Transverse colon (tissue), 4 donors: Measurements from ENCODE around the gene PLD6. TPM values are rescaled to one million over a fixed set of nuclear protein-coding genes. Genes with fewer than 3 reads are reported as not detected.
"Not testable (repeated sequence)": the region's sequence is repeated elsewhere in the genome, so short reads cannot be mapped to it uniquely, and the experiment has no call there.

Experiments used
- DNase-seq: peaks from one replicate; pipeline ENCODE4 v3.0.0-alpha.2; 2019
- H3K27ac ChIP-seq, 4 donors: fragments of 200-600 bp; sonication (generic); 2 replicates each; pipeline ENCODE4 v1.5.1; 2016 to 2018; ENCODE audit warnings: inconsistent platforms in 4 of 4
- H3K27me3 ChIP-seq: fragments of 200-600 bp; sonication (generic); 2 replicates; pipeline ENCODE4 v1.5.1; 2017; ENCODE audit warnings: inconsistent platforms
- H3K36me3 ChIP-seq, 4 donors: fragments of 200-600 bp; sonication (generic); 2 replicates each; pipeline ENCODE4 v1.5.1; 2017 to 2019; ENCODE audit warnings: inconsistent platforms in 4 of 4
- H3K4me1 ChIP-seq, 4 donors: fragments of 200-600 bp; sonication (generic); 2 replicates each; pipeline ENCODE4 v1.5.1; 2017 to 2020; ENCODE audit warnings: inconsistent platforms in 4 of 4
- H3K4me3 ChIP-seq, 4 donors: fragments of 200-600 bp; sonication (generic); 1 replicate in 1 of 4; 2 replicates in 3 of 4; pipeline versions ENCODE4 v1.5.1 to v1.6.1; 2017 to 2019; ENCODE audit warnings: inconsistent platforms in 4 of 4
- H3K9me3 ChIP-seq, 2 donors: fragments of 200-600 bp; sonication (generic); 2 replicates each; pipeline ENCODE4 v1.5.1; 2017 to 2019; ENCODE audit warnings: inconsistent platforms in 2 of 2
- EP300 ChIP-seq: sonication (generic); formaldehyde crosslinking; IDR thresholded peaks from one replicate; pipeline ENCODE4 v1.6.1; 2017; ENCODE audit warnings: antibody characterized with exemption, low read depth
- POLR2A ChIP-seq: fragments of 450-650 bp; IDR thresholded peaks from one replicate; pipeline ENCODE4 v1.6.1; 2016; ENCODE audit warnings: antibody characterized with exemption, mild to moderate bottlenecking, moderate library complexity
- POLR2AphosphoS5 ChIP-seq, 3 donors: sonication (generic); formaldehyde crosslinking; IDR thresholded peaks; one replicate each; pipeline ENCODE4 v1.6.1; 2016; ENCODE audit warnings: antibody characterized with exemption in 3 of 3
- WGBS, 2 donors: methylation state at CpG; one replicate each; pipeline ENCODE4 v1.1.5; 2018; ENCODE audit warnings: low coverage in 1 of 2; 5-methylcytosine and 5-hydroxymethylcytosine counted together
- in situ Hi-C, 4 donors: fragments of 200-750 bp; cut with MboI; loops; one replicate each; pipeline versions ENCODE4 v1.15.0 to v1.15.1; 2017; ENCODE audit warnings: low sequenced_read_pairs in 3 of 4, low pct_ligation_motif_present in 1 of 4, low pct_unique_long_range_greater_than_20kb in 1 of 4
- intact Hi-C: fragments of 100-400 bp; cut with DNase I; formaldehyde crosslinking; loops from one replicate; pipeline ENCODE4 v1.15.1; 2023; ENCODE audit warnings: low total_unique reads
- total RNA-seq, 4 donors: library from RNA; depleted of rRNA; stranded (reverse); fragments of >200 nt; gene quantifications; one replicate each; pipeline ENCODE4 v1.1.0, GENCODE V29; 2016
- TF ChIP-seq, protein P1 (sequence below), 5 experiments: fragments of 200-600 bp in 3 of 5; fragments of 450-650 bp in 2 of 5; sonication (generic) in 3 of 5; IDR thresholded peaks; 1 replicate in 2 of 5; 2 replicates in 3 of 5; pipeline ENCODE4 v1.5.1; 2016 to 2017; ENCODE audit warnings: antibody characterized with exemption in 5 of 5, inconsistent platforms in 3 of 5, mild to moderate bottlenecking in 2 of 5, moderate library complexity in 1 of 5

The PLD6 gene
- total RNA-seq, 4 donors from 2014 or later: 0.75 to 3.2 (median 1.4) TPM; not detected in 1

DNA sequence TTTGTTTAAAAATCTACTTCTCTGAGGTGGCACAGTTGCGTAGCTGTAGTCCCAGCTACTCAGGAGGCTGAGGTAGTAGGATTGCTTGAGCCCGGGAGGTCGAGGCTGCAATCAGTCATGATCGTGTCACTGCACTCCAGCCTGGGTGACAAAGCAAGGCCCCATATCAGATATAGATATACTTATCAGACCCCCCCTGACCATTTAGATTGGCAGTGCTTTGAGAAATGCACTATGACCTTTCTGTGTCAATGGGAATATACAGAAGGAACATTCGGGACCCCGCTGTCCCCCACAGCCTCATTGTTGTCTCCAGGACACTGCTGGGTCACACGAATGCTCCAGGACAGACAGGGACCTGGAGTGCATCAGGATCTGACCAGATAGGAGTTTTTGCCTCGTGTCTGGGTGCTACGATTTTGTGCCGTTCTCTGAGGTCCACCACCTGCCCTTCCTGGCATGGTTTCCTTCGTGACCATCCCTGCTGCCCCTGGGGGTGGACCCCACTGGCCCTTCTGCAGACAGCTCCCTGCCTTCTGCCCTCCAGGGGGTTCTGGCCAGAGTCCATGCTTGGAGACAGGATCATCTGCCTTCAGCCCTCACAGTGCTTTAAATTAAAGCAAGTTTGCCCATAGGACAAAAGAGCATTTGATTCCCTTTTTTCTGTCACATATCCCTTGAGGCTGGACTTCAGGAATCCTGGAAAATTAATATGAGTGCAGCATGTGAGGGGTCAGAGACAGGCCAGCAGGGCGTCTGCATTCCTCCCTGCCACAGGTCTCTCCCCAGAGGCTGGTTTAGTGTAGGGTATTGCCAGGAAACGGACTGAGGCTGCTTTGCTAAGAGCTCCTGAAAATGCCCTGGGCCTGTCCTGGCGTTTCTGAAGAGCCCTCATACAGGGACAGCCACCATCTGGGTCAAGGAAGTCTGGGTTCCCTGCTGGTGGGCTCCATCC, 19.3 kb downstream of the PLD6 start:
- DNase-seq: no peak
- H3K4me3 ChIP-seq: no peak overlapping the region
- in situ Hi-C loops (no loop called here), intact Hi-C loops (no loop called here)
- WGBS, 2 donors: 82 to 83% methylated on average over 4 to 14 of the region's 14 CpGs
- no peak overlapping the region for H3K27ac ChIP-seq
- H3K36me3 ChIP-seq: peaks cover 0 to 4% (median 0%) of the 10 kb centered on the region in 4 donors
- no peaks in the 10 kb centered on the region for H3K27me3 ChIP-seq
- TF ChIP-seq, protein P1, sequence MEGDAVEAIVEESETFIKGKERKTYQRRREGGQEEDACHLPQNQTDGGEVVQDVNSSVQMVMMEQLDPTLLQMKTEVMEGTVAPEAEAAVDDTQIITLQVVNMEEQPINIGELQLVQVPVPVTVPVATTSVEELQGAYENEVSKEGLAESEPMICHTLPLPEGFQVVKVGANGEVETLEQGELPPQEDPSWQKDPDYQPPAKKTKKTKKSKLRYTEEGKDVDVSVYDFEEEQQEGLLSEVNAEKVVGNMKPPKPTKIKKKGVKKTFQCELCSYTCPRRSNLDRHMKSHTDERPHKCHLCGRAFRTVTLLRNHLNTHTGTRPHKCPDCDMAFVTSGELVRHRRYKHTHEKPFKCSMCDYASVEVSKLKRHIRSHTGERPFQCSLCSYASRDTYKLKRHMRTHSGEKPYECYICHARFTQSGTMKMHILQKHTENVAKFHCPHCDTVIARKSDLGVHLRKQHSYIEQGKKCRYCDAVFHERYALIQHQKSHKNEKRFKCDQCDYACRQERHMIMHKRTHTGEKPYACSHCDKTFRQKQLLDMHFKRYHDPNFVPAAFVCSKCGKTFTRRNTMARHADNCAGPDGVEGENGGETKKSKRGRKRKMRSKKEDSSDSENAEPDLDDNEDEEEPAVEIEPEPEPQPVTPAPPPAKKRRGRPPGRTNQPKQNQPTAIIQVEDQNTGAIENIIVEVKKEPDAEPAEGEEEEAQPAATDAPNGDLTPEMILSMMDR (IDR thresholded peaks at IDR 0.05): no peak
- TF ChIP-seq POLR2A: no peak
- no peak for TF ChIP-seq POLR2AphosphoS5 (IDR thresholded peaks at IDR 0.05)
- TF ChIP-seq EP300: no peak
- H3K4me1 ChIP-seq: peaks cover 8 to 25% (median 11%) of the 10 kb centered on the region in 4 donors
- no peaks in the 10 kb centered on the region for H3K9me3 ChIP-seq

DNA sequence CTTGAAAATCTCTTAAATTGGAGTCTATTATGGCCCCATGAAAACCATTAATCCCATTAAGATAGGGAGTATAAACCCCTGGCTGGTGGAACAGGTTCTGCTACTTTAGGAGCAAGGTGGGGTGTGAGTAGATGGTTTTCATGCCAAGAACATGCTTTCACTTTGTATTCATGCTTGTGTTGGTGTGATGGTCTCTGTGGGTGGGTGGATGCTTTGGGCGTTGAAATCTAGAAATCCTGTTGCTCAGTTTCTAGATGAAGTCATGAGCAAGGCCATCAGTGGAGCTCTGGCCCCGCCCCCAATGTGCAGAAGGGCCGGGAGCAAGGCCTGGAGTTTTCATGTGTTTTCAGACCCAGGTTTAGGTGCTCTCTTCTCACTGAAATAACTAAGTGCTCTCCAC, 20.1 kb downstream of the PLD6 start:
- H3K4me3 ChIP-seq: no peak overlapping the region
- no peaks in the 10 kb centered on the region for H3K27me3 ChIP-seq
- no peak for DNase-seq
- intact Hi-C loops: no loop called here
- H3K9me3 ChIP-seq: no peaks in the 10 kb centered on the region
- WGBS, 2 donors: 42% methylated on average over 3 of the region's 3 CpGs; no CpG with 5 or more reads in 1 of the 2 donors
- in situ Hi-C loops: no loop called here
- TF ChIP-seq POLR2A (no peak), POLR2AphosphoS5 (IDR thresholded peaks at IDR 0.05) (no peak), EP300 (no peak)
- TF ChIP-seq, protein P1 (IDR thresholded peaks at IDR 0.05): no peak
- no peak overlapping the region for H3K27ac ChIP-seq
- peaks cover 0 to 6% (median under 1%) of the 10 kb centered on the region in 4 donors for H3K36me3 ChIP-seq
- peaks cover 2 to 25% (median 9%) of the 10 kb centered on the region in 4 donors for H3K4me1 ChIP-seq

DNA sequence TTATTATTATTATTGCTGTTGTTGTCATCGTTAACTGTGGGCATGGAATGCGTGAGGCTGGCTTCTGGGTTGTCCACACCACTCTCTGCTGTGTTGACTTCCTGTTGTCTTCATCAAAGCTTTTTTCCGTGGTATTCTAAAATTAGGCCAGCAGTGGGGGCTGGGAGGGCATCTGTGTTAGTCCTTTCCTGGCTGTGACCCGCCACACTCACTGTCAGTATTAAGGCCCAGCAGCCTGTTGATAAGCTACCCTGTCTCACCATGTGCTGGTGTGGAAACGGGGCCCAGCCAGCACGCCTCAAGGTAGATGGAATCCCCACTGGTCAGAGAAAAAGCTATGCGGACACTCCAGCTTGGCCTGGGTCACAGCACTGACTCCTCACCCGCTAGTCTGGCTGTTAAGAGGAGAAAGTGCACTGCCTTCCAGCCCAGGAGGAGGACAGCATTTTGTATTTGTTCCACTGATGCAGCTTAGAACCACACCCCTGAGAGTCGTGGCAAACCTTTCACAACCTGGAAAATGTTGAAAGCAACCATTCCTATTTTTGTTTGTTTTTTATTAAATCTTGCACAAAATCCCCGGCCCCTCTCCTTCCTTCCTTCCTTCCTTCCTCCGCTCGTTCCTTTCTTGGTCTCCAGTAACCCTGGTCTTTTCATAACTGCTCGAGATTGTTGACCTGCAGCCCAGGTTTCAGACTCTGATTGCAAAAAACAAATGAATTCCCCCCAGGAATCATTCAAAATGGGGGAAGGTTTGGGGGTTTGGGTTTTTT, 21.0 kb downstream of the PLD6 start:
- peaks cover 0 to 15% (median 4%) of the 10 kb centered on the region in 4 donors for H3K36me3 ChIP-seq
- H3K27me3 ChIP-seq: not testable (repeated sequence)

DNA sequence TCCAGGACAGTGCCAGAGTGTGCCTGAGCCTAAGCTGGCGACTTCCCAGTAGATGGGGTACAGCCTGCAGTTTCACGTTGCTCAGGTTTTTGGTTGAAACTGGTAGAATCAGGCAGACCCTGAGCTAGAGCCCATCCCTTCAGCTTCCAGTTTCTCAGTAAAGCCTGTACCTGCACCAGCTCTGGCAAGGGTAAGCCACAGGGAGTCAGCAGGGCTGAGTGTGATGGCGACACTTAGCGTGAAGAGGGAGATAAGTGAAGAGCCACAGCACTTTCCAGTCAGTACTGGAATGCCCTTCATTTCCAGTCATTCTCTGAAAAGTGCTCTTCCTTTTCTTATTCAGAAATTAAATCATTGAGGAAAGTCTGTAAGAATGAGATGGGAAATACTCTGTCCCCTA, 22.4 kb downstream of the PLD6 start:
- peaks cover 0 to 13% (median 6%) of the 10 kb centered on the region in 4 donors for H3K4me1 ChIP-seq
- peaks cover 0 to 29% (median 10%) of the 10 kb centered on the region in 4 donors for H3K36me3 ChIP-seq
- no peak overlapping the region for H3K4me3 ChIP-seq
- no peak overlapping the region for H3K27ac ChIP-seq
- WGBS, 2 donors: 92% methylated on average over 4 of the region's 4 CpGs; no CpG with 5 or more reads in 1 of the 2 donors
- no peaks in the 10 kb centered on the region for H3K27me3 ChIP-seq
- no peaks in the 10 kb centered on the region for H3K9me3 ChIP-seq
- intact Hi-C loops: no loop called here
- in situ Hi-C loops: no loop called here
- TF ChIP-seq POLR2A: no peak
- TF ChIP-seq, protein P1 (IDR thresholded peaks at IDR 0.05): no peak
- no peak for TF ChIP-seq POLR2AphosphoS5 (IDR thresholded peaks at IDR 0.05)
- TF ChIP-seq EP300: no peak
- DNase-seq: no peak

More for the DNA sequence above, 21.0 kb downstream of the PLD6 start:
- DNase-seq, in situ Hi-C loops, intact Hi-C loops, H3K27ac ChIP-seq, H3K4me3 ChIP-seq, H3K9me3 ChIP-seq: not testable (repeated sequence)
- WGBS, 2 donors: 67 to 74% methylated on average over 3 to 13 of the region's 13 CpGs
- H3K4me1 ChIP-seq: peaks cover 0 to 20% (median 7%) of the 10 kb centered on the region in 4 donors
